Spinal cord (tissue), 10 donors: Measurements from ENCODE around the gene KMT2E. TPM values are rescaled to one million over a fixed set of nuclear protein-coding genes. Genes with fewer than 3 reads are reported as not detected.
"Not testable (repeated sequence)": the region's sequence is repeated elsewhere in the genome, so short reads cannot be mapped to it uniquely, and the experiment has no call there.

Source experiments
- DNase-seq, 6 donors: peaks; one replicate each; pipeline versions ENCODE4 v3.0.0 to v3.0.0-alpha.2; 2013 to 2015; ENCODE audit warnings: low spot score in 6 of 6, low read depth in 4 of 6
- H3K27ac ChIP-seq: one replicate; pipeline ENCODE4 v1.5.1; 2013; ENCODE audit warnings: low read depth, low read length, control low read depth
- H3K27me3 ChIP-seq: one replicate; pipeline ENCODE4 v1.6.1; 2013; ENCODE audit warnings: low read length; ENCODE audit not compliant: control insufficient read depth, insufficient read depth
- H3K36me3 ChIP-seq: one replicate; pipeline ENCODE4 v1.6.1; 2013; ENCODE audit warnings: low read length; ENCODE audit not compliant: control insufficient read depth, insufficient read depth
- H3K4me1 ChIP-seq: one replicate; pipeline ENCODE4 v1.6.1; 2013; ENCODE audit warnings: low read length; ENCODE audit not compliant: control insufficient read depth, insufficient read depth
- H3K4me3 ChIP-seq: one replicate; pipeline ENCODE4 v1.5.1; 2013; ENCODE audit warnings: low read depth, low read length, control low read depth
- H3K9me3 ChIP-seq: one replicate; pipeline ENCODE4 v1.6.1; 2013; ENCODE audit warnings: low read length; ENCODE audit not compliant: control insufficient read depth, insufficient read depth
- WGBS: methylation state at CpG from one replicate; pipeline ENCODE4 v1.1.5; 2013; ENCODE audit warnings: missing lambda C conversion rate; ENCODE audit not compliant: insufficient coverage; 5-methylcytosine and 5-hydroxymethylcytosine counted together
- polyA plus RNA-seq, 2 donors: library from polyadenylated mRNA; unstranded; fragments of 120-200 nt; gene quantifications; one replicate each; pipeline ENCODE4 v1.2.1, GENCODE V29; 2013; ENCODE audit not compliant: insufficient read length in 2 of 2
- total RNA-seq, 2 donors: library from RNA; depleted of rRNA in 1 of 2; stranded (reverse); fragments of 120-200 nt in 1 of 2; fragments of >200 nt in 1 of 2; gene quantifications; one replicate each; pipeline versions ENCODE4 v1.2.3 to v1.2.4, GENCODE V29; 2013 to 2014
- donor health status: healthy.

The KMT2E gene
- total and polyA plus RNA-seq, 4 donors, result 73.1 to 164 (median 88.5) TPM

DNA sequence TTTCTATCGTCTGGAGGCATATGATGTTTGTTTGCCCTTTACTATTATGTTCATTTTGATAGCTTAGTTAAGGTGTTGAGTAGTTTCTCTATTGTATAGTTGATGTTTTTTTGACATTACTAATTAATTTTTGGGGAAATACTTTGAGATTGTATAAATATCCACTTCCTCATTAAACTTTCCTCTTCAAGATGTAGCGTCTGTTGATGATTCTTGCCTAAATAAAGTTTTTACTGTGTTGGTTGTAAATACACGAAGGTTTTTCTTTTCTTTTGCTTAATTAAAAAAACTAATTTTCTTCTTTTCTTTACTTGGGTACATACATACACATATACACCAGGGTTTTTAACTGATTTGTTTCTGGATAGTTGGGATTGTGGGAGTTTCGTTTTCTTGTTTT, 8.5 kb downstream of the KMT2E start:
- no peak overlapping the region for H3K27ac ChIP-seq
- H3K4me1 ChIP-seq, result peaks cover 6% of the 10 kb centered on the region
- WGBS, result no CpG with 5 or more reads among the region's 4 CpGs
- no peak overlapping the region for H3K4me3 ChIP-seq
- H3K27me3 ChIP-seq, result no peaks in the 10 kb centered on the region
- H3K36me3 ChIP-seq, result no peaks in the 10 kb centered on the region
- DNase-seq, result no peak
- no peaks in the 10 kb centered on the region for H3K9me3 ChIP-seq

DNA sequence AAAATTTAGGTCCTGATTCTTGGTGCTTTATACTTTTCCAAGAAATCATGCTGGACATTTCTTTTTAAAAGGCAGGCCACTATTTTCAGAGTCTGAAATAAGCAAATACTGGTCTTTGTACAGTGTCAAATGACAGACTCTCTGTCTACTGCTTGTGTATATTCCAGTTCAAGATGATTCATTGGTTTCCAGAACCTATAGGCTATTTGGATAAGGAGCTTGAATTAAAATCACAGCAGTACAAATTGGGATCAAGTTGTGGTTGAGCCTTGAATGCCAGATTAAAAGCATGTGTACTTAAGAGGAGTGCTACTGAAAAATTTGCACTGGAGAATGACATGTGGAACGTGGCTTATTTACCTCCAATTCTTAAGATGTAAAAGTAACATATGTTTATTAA, 10.7 kb downstream of the KMT2E start:
- no peak for DNase-seq
- H3K4me3 ChIP-seq, result no peak overlapping the region
- no CpG with 5 or more reads among the region's 1 CpG for WGBS
- H3K9me3 ChIP-seq, result no peaks in the 10 kb centered on the region
- H3K4me1 ChIP-seq, result peaks cover 5% of the 10 kb centered on the region
- H3K36me3 ChIP-seq, result no peaks in the 10 kb centered on the region
- H3K27me3 ChIP-seq, result no peaks in the 10 kb centered on the region
- H3K27ac ChIP-seq, result no peak overlapping the region

DNA sequence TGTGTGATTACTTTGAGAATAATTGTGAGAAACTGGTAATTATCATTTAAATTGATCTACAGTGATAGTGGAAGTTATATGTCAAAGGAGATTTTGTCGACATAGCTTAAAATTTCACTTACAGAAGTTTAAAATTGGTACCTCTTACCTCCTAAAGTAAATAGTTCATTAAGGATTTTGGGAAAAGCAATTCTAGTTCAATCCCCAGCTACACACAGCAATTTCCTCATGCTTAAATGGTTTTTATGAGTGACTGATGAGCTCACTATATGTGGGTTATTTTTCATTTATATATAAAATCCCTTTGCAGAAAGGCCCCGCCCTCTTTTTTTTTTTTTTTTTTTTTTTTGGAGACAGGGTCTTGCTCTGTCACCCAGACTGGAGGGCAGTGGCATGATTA, 12.7 kb downstream of the KMT2E start:
- Histone ChIP-seq H3K27ac (no peak overlapping the region), H3K27me3 (no peaks in the 10 kb centered on the region), H3K4me1 (no peaks in the 10 kb centered on the region), H3K9me3 (no peaks in the 10 kb centered on the region), H3K4me3 (no peak overlapping the region), H3K36me3 (no peaks in the 10 kb centered on the region)
- WGBS, result no CpG with 5 or more reads among the region's 2 CpGs
- peak in 1 of 6 donors; percentile 35 for DNase-seq

DNA sequence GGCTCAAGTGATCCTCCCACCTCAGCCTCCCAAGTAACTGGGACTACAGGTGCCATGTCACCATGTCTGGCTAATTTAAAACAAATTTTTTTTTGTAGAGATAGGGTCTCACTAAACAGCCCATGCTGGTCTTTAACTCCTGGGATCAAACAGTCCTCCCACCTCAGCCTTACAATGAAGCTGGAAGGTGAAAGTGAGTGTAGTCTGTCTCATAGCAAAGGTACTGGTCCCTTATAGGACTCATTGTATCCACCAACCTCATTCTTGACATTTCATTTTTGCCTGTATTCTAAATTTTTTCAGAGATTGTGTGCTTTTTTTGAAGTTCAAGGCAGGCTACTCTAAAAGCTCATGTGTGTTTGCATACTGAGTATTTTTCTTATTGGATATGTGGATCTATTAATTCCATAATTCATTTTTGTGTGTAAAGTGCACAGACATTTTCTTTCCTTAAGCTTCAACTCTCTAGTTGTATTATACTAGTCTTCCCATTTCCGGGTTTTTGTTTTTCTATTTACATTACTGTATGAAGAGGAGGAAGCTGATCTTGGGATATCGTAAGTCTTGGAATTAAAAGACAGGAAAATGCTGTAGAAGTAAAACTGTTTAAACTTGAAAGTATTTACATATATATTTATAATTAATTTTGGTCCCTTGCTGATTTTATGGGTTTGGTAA, 13.3 kb downstream of the KMT2E start:
- no peak for DNase-seq
- Histone ChIP-seq H3K9me3 (no peaks in the 10 kb centered on the region), H3K4me1 (no peaks in the 10 kb centered on the region), H3K27ac (no peak overlapping the region), H3K4me3 (no peak overlapping the region), H3K36me3 (no peaks in the 10 kb centered on the region), H3K27me3 (no peaks in the 10 kb centered on the region)
- WGBS, result no CpG with 5 or more reads among the region's 2 CpGs

DNA sequence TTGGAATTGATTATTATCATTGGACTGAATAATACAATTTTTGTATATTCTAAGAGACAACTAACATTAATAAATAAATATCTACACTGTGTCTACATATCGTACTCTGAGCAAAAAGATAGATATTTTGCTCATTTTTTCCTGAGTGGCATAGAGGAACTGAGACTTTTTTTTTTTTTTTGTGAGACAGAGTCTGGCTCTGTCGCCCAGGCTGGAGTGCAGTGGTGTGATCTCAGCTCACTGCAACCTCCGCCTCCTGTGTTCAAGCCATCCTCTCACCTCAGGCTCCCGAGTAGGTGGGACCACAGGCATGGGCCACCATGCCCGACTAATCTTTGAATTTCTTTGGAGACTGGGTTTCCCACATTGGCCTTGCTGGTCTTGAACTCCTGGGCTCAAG, 14.0 kb downstream of the KMT2E start:
- Histone ChIP-seq H3K27ac (no peak overlapping the region), H3K4me1 (no peaks in the 10 kb centered on the region), H3K4me3 (no peak overlapping the region), H3K9me3 (no peaks in the 10 kb centered on the region), H3K27me3 (no peaks in the 10 kb centered on the region), H3K36me3 (no peaks in the 10 kb centered on the region)
- 86% methylated on average over 3 of the region's 5 CpGs for WGBS
- DNase-seq, result no peak

DNA sequence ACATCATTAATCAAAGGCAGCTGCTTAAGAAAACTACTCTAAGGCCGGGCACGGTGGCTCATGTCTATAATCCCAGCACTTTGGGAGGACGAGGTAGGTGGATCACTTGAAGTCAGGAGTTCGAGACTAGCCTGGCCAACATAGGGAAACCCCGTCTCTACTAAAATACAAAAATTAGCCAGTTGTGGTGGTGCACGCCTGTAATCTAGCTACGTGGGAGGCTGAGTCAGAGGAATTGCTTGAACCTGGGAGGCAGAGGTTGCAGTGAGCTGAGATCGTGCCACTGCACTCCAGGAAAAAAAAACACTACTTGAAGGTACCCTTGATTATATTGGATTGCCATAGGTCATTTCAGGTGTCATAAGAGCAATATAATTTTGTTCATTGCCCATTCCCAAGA, 14.9 kb downstream of the KMT2E start:
- H3K27me3 ChIP-seq, H3K9me3 ChIP-seq, H3K36me3 ChIP-seq, H3K4me1 ChIP-seq, DNase-seq, H3K4me3 ChIP-seq, H3K27ac ChIP-seq: not testable (repeated sequence)
- 100% methylated on average over 4 of the region's 8 CpGs for WGBS

DNA sequence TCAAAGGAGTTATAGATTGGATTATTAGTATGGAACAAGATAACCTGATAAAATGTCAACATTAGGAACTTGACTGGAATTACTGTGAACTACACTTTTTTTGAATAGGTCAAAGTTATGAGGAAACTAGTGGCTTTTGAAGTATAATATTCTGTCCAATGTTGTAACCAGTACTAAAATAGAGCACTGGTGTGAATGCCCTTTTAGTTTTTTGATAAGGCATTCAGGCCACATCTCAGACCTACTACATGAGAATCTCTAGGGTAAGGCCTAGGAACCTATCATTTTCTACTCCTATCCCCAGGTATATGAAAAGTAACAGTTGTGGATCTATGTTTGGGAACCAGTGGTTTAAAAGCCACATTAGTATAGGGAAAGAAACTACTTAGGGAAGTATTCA, 16.4 kb downstream of the KMT2E start:
- no peak overlapping the region for H3K4me3 ChIP-seq

DNA sequence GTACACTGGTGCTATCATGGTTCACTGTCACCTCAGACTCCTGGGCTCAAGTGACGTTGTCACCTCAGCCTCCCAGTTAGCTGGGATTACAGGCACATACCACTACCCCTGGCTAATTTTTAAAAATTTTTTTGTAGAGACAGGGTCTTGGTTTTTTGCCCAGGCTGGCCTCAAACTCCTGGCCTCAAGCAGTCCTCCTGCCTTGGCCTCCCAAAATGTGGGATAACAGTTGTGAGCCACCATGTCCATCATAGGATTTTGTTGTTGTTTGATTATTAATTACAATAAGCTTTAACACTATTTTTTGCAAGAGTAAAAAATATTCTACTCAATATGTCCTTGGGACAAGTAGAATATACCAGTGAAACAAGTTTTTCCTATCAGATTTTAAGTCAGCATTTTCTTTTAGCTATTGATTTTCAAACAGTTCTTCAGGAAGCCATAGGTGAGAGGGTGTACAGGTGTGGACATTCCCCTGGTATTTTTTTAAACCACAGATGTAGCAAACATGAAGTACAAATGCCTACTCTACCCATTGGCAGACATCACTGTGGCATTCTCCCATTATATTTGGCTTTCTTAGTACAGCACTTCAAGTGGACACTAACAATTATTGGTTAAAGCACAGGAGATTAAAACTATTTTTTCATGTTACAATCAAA, 18.7 kb downstream of the KMT2E start:
- no peaks in the 10 kb centered on the region for H3K4me1 ChIP-seq
- no peak overlapping the region for H3K4me3 ChIP-seq
- WGBS, result 100% methylated on average over 1 of the region's 1 CpG
- H3K27ac ChIP-seq, result no peak overlapping the region
- H3K27me3 ChIP-seq, result no peaks in the 10 kb centered on the region
- no peaks in the 10 kb centered on the region for H3K9me3 ChIP-seq
- peaks cover 6% of the 10 kb centered on the region for H3K36me3 ChIP-seq
- DNase-seq, result no peak

More for the DNA sequence above, 16.4 kb downstream of the KMT2E start:
- Histone ChIP-seq H3K4me1 (no peaks in the 10 kb centered on the region), H3K27me3 (no peaks in the 10 kb centered on the region), H3K27ac (no peak overlapping the region), H3K36me3 (peaks cover 4% of the 10 kb centered on the region), H3K9me3 (no peaks in the 10 kb centered on the region)
- DNase-seq, result no peak

DNA sequence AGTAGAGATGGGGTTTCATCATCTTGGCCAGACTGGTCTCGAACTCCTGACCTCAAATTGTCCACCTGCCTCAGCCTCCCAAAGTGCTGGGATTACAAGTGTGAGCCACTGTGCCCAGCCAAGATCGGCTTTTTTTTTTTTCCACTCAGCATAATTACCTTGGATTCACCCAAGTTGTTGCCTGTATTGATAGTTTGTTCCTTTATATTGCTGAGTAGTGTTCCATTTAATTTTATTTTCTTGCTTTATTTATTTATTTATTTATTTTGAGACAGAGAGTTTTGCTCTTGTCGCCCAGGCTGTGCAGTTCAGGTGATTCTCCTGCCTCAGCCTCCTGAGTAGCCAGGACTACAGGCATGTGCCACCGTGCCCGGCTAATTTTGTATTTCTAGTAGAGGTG, 21.3 kb downstream of the KMT2E start:
- H3K27me3 ChIP-seq, result no peaks in the 10 kb centered on the region
- 100% methylated on average over 1 of the region's 5 CpGs for WGBS

More for the DNA sequence above, 21.3 kb downstream of the KMT2E start:
- Histone ChIP-seq H3K9me3 (no peaks in the 10 kb centered on the region), H3K36me3 (peaks cover 6% of the 10 kb centered on the region), H3K27ac (no peak overlapping the region), H3K4me1 (no peaks in the 10 kb centered on the region), H3K4me3 (no peak overlapping the region)
- no peak for DNase-seq
